ENCODE results near the gene PLXNA2.

PLXNA2 gene

GRCh38 chr1:208239473-208240381 is 4.5 kb downstream of the PLXNA2 start:
- DNase-seq, result no peak

- no peak for DNase-seq
Observed at GRCh38 chr1:208238710-208239472, 5.3 kb downstream of the PLXNA2 start.

- DNase-seq, result no peak
Observed at GRCh38 chr1:208237241-208237640, 6.9 kb downstream of the PLXNA2 start.

GRCh38 chr1:208235982-208236761 is 8.0 kb downstream of the PLXNA2 start:
- DNase-seq, result no peak

GRCh38 chr1:208235356-208235981 is 8.7 kb downstream of the PLXNA2 start:
- no peak for DNase-seq

GRCh38 chr1:208234721-208235120 is 9.5 kb downstream of the PLXNA2 start:
- DNase-seq, result no peak

GRCh38 chr1:208233978-208234377 is 10.2 kb downstream of the PLXNA2 start:
- DNase-seq, result no peak

GRCh38 chr1:208233546-208233945 is 10.6 kb downstream of the PLXNA2 start:
- no peak for DNase-seq

- DNase-seq, result no peak
Observed at GRCh38 chr1:208232662-208233038, 11.5 kb downstream of the PLXNA2 start.

GRCh38 chr1:208231881-208232661 is 12.1 kb downstream of the PLXNA2 start:
- no peak for DNase-seq

GRCh38 chr1:208230668-208231529 is 13.3 kb downstream of the PLXNA2 start:
- no peak for DNase-seq

GRCh38 chr1:208228550-208228949 is 15.6 kb downstream of the PLXNA2 start:
- DNase-seq, result no peak

GRCh38 chr1:208228026-208228425 is 16.2 kb downstream of the PLXNA2 start:
- no peak for DNase-seq

- no peak for DNase-seq
Observed at GRCh38 chr1:208227366-208227765, 16.8 kb downstream of the PLXNA2 start.

- no peak for DNase-seq
Observed at GRCh38 chr1:208225954-208226937, 17.9 kb downstream of the PLXNA2 start.

GRCh38 chr1:208224192-208224713 is 19.9 kb downstream of the PLXNA2 start:
- DNase-seq, result no peak

- no peak for DNase-seq
Observed at GRCh38 chr1:208223136-208223535, 21.0 kb downstream of the PLXNA2 start.

GRCh38 chr1:208222376-208223126 is 21.6 kb downstream of the PLXNA2 start:
- no peak for DNase-seq

GRCh38 chr1:208221291-208221622 is 22.9 kb downstream of the PLXNA2 start:
- DNase-seq, result no peak
